HepG2 (cell line): ENCODE measurements around the gene SLC43A3. TPM values are rescaled to one million over a fixed set of nuclear protein-coding genes. Genes with fewer than 3 reads are reported as not detected.

Source experiments
- ATRX ChIP-seq: sonication (generic); formaldehyde crosslinking; IDR thresholded peaks from 2 replicates; pipeline ENCODE4 v1.4.0; 2020; ENCODE audit warnings: missing genetic modification reagents, borderline replicate concordance
- FOXO1 ChIP-seq: sonication (generic); formaldehyde crosslinking; IDR thresholded peaks from 2 replicates; pipeline ENCODE4 v1.4.0; 2020; ENCODE audit warnings: missing genetic modification reagents
- HOXA5 ChIP-seq: sonication (generic); formaldehyde crosslinking; IDR thresholded peaks from 2 replicates; pipeline ENCODE4 v1.4.0; 2020; ENCODE audit warnings: missing genetic modification reagents
- ISL2 ChIP-seq: sonication (generic); formaldehyde crosslinking; IDR thresholded peaks from 2 replicates; pipeline ENCODE4 v1.5.0; 2020; ENCODE audit warnings: missing genetic modification reagents
- JARID2 ChIP-seq: sonication (generic); formaldehyde crosslinking; IDR thresholded peaks from 2 replicates; pipeline ENCODE4 v1.8.1; 2023; ENCODE audit warnings: missing genetic modification reagents, inconsistent platforms; ENCODE audit not compliant: insufficient replicate concordance
- JUND ChIP-seq: sonication (generic); formaldehyde crosslinking; IDR thresholded peaks from 2 replicates; pipeline ENCODE4 v1.8.0; 2022; ENCODE audit warnings: mild to moderate bottlenecking, missing genetic modification reagents
- NFIC ChIP-seq: IDR thresholded peaks from 2 replicates; pipeline ENCODE4 v1.6.1; 2012; ENCODE audit warnings: mild to moderate bottlenecking, low read length, inconsistent platforms
- NR2C2 ChIP-seq: sonication (generic); formaldehyde crosslinking; IDR thresholded peaks from 2 replicates; pipeline ENCODE4 v1.4.0; 2020; ENCODE audit warnings: missing genetic modification reagents, mild to moderate bottlenecking, moderate library complexity, borderline replicate concordance
- PAWR ChIP-seq: sonication (generic); formaldehyde crosslinking; IDR thresholded peaks from 2 replicates; pipeline ENCODE4 v1.4.0; 2020; ENCODE audit warnings: missing genetic modification reagents, mild to moderate bottlenecking, borderline replicate concordance
- PAXIP1 ChIP-seq: sonication (generic); formaldehyde crosslinking; conservative IDR thresholded peaks from 2 replicates; pipeline ENCODE4 v1.4.0; 2020; ENCODE audit warnings: mild to moderate bottlenecking, missing genetic modification reagents, moderate library complexity
- SP2 ChIP-seq: sonication (generic); formaldehyde crosslinking; IDR thresholded peaks from 2 replicates; pipeline ENCODE4 v1.5.1; 2020; ENCODE audit warnings: mild to moderate bottlenecking, missing genetic modification reagents
- TEAD2 ChIP-seq: sonication (generic); formaldehyde crosslinking; IDR thresholded peaks from 2 replicates; pipeline ENCODE4 v1.9.0; 2021; ENCODE audit warnings: missing genetic modification reagents
- ZNF34 ChIP-seq: sonication (generic); formaldehyde crosslinking; IDR thresholded peaks from 2 replicates; pipeline ENCODE4 v1.4.0; 2020; ENCODE audit warnings: mild to moderate bottlenecking, missing genetic modification reagents, borderline replicate concordance
- ZNF547 ChIP-seq: sonication (generic); formaldehyde crosslinking; IDR thresholded peaks from 2 replicates; pipeline ENCODE4 v1.5.1; 2020; ENCODE audit warnings: mild to moderate bottlenecking, missing genetic modification reagents
- ZNF570 ChIP-seq: sonication (generic); formaldehyde crosslinking; IDR thresholded peaks from 2 replicates; pipeline ENCODE4 v1.4.0; 2020; ENCODE audit warnings: mild to moderate bottlenecking, missing genetic modification reagents, borderline replicate concordance
- ZNF574 ChIP-seq: sonication (generic); formaldehyde crosslinking; IDR thresholded peaks from 2 replicates; pipeline ENCODE4 v1.4.0; 2020; ENCODE audit warnings: missing genetic modification reagents
- ZNF576 ChIP-seq: sonication (generic); formaldehyde crosslinking; IDR thresholded peaks from 2 replicates; pipeline ENCODE4 v1.4.0; 2020; ENCODE audit warnings: mild to moderate bottlenecking, missing genetic modification reagents
- ZNF605 ChIP-seq: sonication (generic); formaldehyde crosslinking; IDR thresholded peaks from 2 replicates; pipeline ENCODE4 v1.8.0; 2022; ENCODE audit warnings: mild to moderate bottlenecking, missing genetic modification reagents
- ZNF710 ChIP-seq: sonication (generic); formaldehyde crosslinking; IDR thresholded peaks from 2 replicates; pipeline ENCODE4 v1.5.0; 2020; ENCODE audit warnings: mild to moderate bottlenecking, missing genetic modification reagents, borderline replicate concordance
- ZNF720 ChIP-seq: sonication (generic); formaldehyde crosslinking; IDR thresholded peaks from 2 replicates; pipeline ENCODE4 v1.4.0; 2020; ENCODE audit warnings: missing genetic modification reagents
- polyA plus RNA-seq, 8 experiments: library from polyadenylated mRNA; depleted of rRNA in 3 of 8; stranded (reverse) in 7 of 8; unstranded in 1 of 8; fragments of >200 nt; fragmentation: Illumina TruSeq in 4 of 8; extraction: Trizol in 4 of 8; gene quantifications; 2 replicates each; pipeline versions ENCODE4 v1.2.1 to v1.2.3, GENCODE V29; 2011 to 2016; ENCODE audit warnings: low read depth in 4 of 8, missing spikeins in 1 of 8, mixed read lengths in 1 of 8; ENCODE audit not compliant: insufficient read depth in 1 of 8
- total RNA-seq, 5 experiments: library from RNA; depleted of rRNA; stranded (reverse); fragments of >200 nt; fragmentation: Illumina TruSeq; extraction: Trizol; gene quantifications; 2 replicates each; pipeline ENCODE4 v1.2.3, GENCODE V29; 2016; ENCODE audit warnings: low read depth in 1 of 5

Gene SLC43A3
- total and polyA plus RNA-seq, 2 of the 13 experiments (the other 11 are each of a cell fraction or from before 2014, with no cell fraction given) = 2.6 TPM; not detected in 1

- TF ChIP-seq HOXA5 = peak; percentile 83
- no peak for TF ChIP-seq ZNF576 (CRISPR knock-in tag)
- TF ChIP-seq PAWR (CRISPR knock-in tag) = no peak
- TF ChIP-seq NFIC = 0 out of 2 replicates have a peak, but pooled peaks have one; percentile 62
- TF ChIP-seq NR2C2 (CRISPR knock-in tag) = peak; percentile 62
- no peak for TF ChIP-seq ZNF547 (CRISPR knock-in tag)
- TF ChIP-seq PAXIP1 (CRISPR knock-in tag) = peak; percentile 81
- peak; percentile 80; the same call in 1 of the 2 replicates for TF ChIP-seq JUND (CRISPR knock-in tag)
- peak; percentile 75; the same call in 1 of the 2 replicates for TF ChIP-seq FOXO1 (CRISPR knock-in tag)
- TF ChIP-seq TEAD2 (CRISPR knock-in tag) = no peak
- no peak for TF ChIP-seq ZNF605 (CRISPR knock-in tag)
- TF ChIP-seq ZNF34 (CRISPR knock-in tag) = 0 out of 2 replicates have a peak, but pooled peaks have one; percentile 59
- peak; percentile 45; the same call in 1 of the 2 replicates for TF ChIP-seq ZNF574
- no peak for TF ChIP-seq SP2 (CRISPR knock-in tag)
- no peak for TF ChIP-seq ZNF570 (CRISPR knock-in tag)
- TF ChIP-seq ATRX (CRISPR knock-in tag) = no peak
- TF ChIP-seq JARID2 (CRISPR knock-in tag) = no peak
- TF ChIP-seq ZNF710 (CRISPR knock-in tag) = peak; percentile 52; the same call in 1 of the 2 replicates
- TF ChIP-seq ZNF720 (CRISPR knock-in tag) = no peak
- peak; percentile 89 for TF ChIP-seq ISL2 (CRISPR knock-in tag)
These were observed 8.0 kb upstream of the SLC43A3 start (continued) for GRCh38 chr11:57434640-57435546.
